NCI-H1048 (cell line): Measurements from ENCODE around the gene RNPS1.

Source experiments
- DNase-seq: peaks from one replicate; lab custom pipeline; 2025; lab: John Stamatoyannopoulos, UW

RNPS1 gene

GRCh38 chr16:2267913-2268666, at the start of gene RNPS1:
TSS of gene RNPS1 (minus strand) at chr16:2268126. CDS start at chr16:2264643, 3,483 bp downstream.
- DNase-seq = peak; percentile 50

DNA sequence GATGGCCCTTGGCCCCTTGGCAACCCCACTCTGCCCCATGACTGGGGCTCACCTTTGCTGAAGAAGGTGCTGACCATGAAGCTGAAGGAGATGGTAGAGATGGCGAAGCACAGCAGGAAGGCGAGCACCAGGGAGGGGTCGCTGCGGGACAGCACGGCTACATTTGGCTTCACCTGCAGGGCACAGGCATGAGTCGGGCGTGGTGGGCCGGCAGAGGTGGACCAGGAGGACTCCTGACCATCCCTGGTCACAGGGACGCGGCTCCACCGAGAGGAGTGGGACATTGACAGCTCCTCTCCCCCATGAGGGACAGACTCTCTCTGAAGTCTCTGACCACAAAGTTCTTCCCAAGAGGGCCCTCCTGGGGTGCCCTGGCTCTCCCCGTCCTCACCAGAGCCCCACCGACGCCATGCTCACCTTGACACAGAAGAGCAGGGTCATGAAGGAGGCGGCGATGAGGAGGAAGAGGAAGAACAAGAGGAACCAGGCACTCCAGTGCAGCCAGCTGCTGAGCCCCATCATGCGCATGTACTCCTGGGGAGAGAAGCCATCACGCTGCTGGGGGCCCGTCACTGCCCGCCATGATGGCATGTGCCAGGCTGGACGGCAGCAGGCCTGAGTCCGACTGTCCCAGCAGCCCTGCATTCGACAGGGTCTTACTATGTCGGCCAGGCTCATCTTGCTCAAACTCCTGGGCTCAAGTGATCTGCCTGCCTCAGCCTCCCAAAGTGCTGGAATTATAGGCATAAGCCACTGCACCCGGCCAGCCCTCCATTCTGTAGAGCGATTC, 49.5 kb upstream of the RNPS1 start:
- DNase-seq = no peak

GRCh38 chr16:2308089-2308962, 40.4 kb upstream of the RNPS1 start:
- no peak for DNase-seq

GRCh38 chr16:2299915-2300192, 31.9 kb upstream of the RNPS1 start:
- no peak for DNase-seq

DNA sequence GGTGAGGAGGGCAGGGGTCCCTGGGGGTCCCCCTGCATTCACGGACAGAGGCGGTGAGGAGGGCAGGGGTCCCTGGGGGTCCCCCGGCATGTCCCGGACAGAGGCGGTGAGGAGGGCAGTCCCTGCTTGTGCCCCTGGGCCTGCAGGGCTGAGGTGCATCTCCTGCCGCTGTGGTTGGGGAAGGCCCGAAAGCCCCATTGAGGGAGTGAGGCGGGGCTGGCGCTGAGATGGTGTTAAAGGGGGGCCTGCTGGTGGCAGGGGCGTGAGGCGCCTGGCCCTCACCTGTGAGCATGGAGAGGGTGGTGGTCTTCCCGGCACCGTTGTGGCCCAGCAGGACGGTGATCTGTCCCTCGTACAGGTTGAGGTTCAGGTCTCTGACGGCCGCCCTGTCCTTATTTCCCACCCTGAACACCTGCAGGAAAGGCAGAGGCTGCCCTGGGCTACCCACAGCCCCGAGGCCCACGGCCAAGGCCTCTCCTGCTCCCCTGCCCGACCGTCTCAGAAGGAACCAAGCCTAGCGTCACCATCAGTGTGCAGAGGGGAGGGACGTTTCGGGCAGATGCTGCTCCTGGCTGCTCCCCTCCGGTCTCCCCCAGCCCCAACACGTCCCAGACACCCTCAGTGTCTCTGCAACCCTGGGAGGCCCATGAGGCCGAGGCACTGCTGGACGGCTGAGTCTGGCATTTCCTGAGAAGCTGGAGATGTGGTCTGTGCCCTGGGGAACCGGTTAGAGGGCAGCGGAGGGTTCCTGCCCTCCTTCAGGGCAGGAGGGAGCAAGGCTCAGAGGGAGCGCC, 31.4 kb upstream of the RNPS1 start:
- DNase-seq = no peak

DNA sequence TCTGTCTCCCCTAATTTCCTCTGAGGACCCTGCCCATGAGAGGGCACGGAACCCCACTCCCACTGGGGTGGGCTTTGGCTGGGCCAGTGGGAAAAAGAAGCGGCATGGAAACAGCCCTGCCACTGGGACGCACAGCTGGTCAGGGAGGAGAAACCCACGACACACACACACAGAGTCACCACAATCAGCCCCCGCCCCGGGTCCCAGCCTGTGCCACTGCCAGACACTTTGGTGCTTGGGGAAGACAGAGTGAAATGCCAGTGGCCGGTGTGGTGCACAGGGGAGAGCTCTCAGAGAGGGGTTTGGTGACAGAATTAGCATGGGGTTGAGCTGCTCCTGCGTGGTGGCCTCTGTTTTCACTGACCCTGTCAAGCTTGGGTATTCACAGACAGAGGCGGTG, 30.7 kb upstream of the RNPS1 start:
- no peak for DNase-seq

- no peak for DNase-seq
Observed at GRCh38 chr16:2297506-2297860, 29.6 kb upstream of the RNPS1 start.

DNA sequence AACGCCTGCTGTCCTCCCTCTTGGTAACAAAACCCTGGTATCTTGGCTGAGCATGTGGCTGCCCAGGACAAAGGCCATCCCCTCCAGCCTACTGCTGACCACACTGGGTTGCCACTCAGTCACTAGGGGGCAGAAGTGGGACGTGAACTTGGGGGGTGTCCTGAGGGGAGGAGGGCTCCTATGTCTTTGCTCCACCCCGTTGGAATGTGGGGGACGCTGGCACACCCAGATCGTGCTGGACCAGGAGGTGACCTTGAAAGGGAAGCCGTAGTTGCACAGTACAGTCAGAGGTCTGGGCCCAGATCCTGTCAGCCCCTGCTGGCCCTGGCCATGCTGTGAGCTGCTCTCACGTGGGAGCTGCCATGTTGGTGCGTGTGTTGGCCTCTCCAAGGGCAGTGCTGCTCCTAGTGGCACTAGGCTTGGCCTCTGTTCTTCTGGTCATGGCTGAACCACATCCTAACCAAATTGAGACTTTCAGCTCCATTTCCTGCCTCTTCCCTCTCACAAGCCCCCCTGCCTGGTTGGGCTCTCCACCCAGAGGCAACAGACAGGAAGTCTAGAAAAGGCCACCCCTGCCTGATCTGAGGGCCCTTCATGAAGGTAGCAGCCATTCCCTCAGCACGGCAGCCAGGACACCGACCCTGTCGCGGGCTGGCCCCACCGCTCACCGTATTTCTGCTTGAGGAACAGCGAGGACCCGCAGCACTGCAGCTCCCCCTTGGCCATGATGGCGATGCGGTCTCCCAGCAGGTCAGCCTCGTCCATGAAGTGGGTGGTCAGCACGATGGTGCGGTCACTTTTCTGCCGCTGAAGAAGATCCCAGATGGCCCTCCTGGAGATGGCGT, 29.0 kb upstream of the RNPS1 start:
- no peak for DNase-seq

GRCh38 chr16:2295056-2295798, 27.3 kb upstream of the RNPS1 start:
- no peak for DNase-seq

- no peak for DNase-seq
Observed at GRCh38 chr16:2292221-2292620, 24.3 kb upstream of the RNPS1 start.

GRCh38 chr16:2289282-2289681, 21.4 kb upstream of the RNPS1 start:
- DNase-seq = no peak

DNA sequence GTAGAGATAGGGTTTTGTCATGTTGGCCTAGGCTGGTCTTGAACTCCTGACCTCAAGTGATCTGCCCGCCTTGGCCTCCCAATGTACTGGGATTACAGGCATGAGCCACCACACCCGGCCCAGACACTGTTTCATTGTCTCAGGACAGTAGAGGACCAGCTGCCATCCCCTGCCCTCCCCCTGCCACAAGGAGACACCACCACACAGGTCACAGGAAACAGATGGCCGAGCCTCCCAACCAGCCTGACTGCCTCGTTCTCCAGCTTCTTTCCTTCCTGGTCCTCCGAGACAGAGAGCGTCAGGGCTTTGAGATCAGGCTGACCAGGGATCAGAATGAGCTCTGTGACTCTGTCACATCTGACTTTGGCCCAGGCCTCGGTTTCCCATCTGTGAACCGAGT, 20.8 kb upstream of the RNPS1 start:
- no peak for DNase-seq

- DNase-seq = no peak
Observed at GRCh38 chr16:2287916-2288547, 20.1 kb upstream of the RNPS1 start.

DNA sequence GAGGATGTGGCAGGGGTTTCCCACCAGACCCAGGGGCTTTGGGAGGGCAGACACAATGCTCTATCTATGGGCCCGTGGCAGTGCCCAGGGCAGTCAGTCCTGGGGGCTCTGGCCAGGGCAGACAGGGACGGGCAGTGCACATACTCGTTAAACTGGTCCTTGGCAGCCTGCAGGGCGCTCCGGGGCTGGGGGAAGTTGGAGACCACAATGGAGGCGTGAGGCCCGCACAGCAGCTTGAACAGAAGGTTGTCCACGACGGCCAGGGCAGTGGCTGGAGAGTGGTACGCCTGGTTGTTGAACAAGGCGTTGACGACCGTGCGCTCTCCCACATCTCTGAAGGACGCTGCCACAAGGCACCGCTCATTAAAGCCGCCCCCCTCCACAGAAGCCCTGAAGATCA, 18.6 kb upstream of the RNPS1 start:
- DNase-seq = no peak

GRCh38 chr16:2285731-2286191, 17.8 kb upstream of the RNPS1 start:
- no peak for DNase-seq

DNA sequence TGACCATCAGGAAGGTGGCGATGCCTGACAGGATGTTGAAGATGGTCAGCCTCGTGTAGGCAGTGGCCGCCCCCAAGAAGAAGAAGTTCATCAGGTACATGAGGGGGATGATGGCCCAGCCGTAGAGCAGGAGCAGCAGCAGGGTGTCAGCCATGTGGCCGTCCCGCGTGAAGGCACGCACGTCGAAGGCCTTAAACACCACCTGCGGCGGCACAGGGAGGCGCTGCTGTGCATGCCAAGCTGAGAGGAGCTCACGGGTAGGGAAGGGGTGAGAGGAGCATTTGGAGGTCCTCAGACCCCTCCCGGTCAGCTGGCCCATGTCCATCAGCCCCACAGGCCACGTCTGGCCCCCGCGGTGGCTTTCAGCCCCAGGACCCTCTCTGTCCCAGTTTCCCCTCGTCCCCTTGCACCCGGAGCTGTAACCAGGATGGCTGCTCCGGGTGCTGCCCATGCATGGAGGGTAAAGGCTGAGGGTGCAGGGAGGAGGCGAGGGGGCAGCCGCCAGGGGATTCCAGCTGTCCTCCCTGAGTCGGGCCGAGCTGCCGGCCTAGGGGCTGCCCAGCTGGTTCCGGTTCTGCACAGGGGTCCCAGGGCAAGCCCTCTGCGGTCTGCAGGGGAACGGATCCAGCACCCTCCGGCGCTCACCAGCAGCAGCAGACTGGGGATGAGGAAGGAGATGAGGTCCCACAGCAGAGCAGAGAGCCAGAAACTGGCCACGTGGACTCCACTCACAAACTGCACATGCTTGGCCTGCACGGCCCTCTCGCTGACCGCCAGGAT, 17.1 kb upstream of the RNPS1 start:
- no peak for DNase-seq

GRCh38 chr16:2284001-2284770, 16.3 kb upstream of the RNPS1 start:
- no peak for DNase-seq

- no peak for DNase-seq
Observed at GRCh38 chr16:2282866-2283555, 15.1 kb upstream of the RNPS1 start.
